WERI-Rb-1 (cell line): ENCODE results near the gene ITGA1.
"Not testable (repeated sequence)": the region's sequence is repeated elsewhere in the genome, so short reads cannot be mapped to it uniquely, and the experiment has no call there.

ENCODE experiments used
- DNase-seq: peaks from one replicate; pipeline ENCODE4 v3.0.0-alpha.2; 2020
- H3K27ac ChIP-seq: fragments of 250-450 bp; sonication (Bioruptor Pico); 2 replicates; pipeline ENCODE4 v1.5.1; 2020; ENCODE audit warnings: mild to moderate bottlenecking, moderate library complexity
- H3K27me3 ChIP-seq: fragments of 250-450 bp; sonication (Bioruptor Pico); 2 replicates; pipeline ENCODE4 v1.5.1; 2021; ENCODE audit warnings: mild to moderate bottlenecking, low read depth, moderate library complexity; ENCODE audit not compliant: insufficient read depth, severe bottlenecking
- H3K36me3 ChIP-seq: fragments of 250-450 bp; sonication (Bioruptor Pico); 2 replicates; pipeline ENCODE4 v1.5.1; 2020; ENCODE audit warnings: mild to moderate bottlenecking, moderate library complexity
- H3K4me3 ChIP-seq: 2 replicates; pipeline ENCODE4 v1.5.1; 2011; ENCODE audit warnings: low read depth, mild to moderate bottlenecking, control low read depth, low read length
- H3K9me3 ChIP-seq: fragments of 250-450 bp; sonication (Bioruptor Pico); 2 replicates; pipeline ENCODE4 v1.5.1; 2021; ENCODE audit warnings: mild to moderate bottlenecking, moderate library complexity; ENCODE audit not compliant: severe bottlenecking
- TF ChIP-seq, protein P1 (sequence below): IDR thresholded peaks from 2 replicates; pipeline ENCODE4 v1.5.1; 2011; ENCODE audit warnings: low read depth, mild to moderate bottlenecking, control low read depth, inconsistent platforms, low read length

Gene ITGA1

DNA sequence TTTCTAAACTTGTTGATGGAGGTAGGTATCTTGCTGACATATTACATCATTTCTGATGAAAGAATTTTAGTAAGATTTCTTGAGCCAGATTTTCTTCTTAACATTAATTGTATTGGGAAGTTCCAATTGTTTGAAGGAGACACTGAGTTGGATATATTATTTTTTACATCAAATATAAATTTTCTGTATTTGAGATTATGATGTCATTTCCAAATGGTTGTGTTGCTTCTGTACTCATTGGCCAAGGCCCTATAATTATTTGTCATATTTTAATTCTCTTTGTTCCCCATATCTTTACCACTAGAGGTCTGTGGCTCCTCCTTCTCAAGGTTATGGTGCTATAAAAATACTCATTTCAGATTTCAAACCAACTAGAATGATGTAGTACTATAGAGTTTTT lies 53.4 kb downstream of the ITGA1 start:
- no peaks in the 10 kb centered on the region for H3K9me3 ChIP-seq
- no peak overlapping the region for H3K4me3 ChIP-seq
- H3K36me3 ChIP-seq: no peaks in the 10 kb centered on the region
- DNase-seq: no peak
- no peak overlapping the region for H3K27ac ChIP-seq
- TF ChIP-seq, protein P1, sequence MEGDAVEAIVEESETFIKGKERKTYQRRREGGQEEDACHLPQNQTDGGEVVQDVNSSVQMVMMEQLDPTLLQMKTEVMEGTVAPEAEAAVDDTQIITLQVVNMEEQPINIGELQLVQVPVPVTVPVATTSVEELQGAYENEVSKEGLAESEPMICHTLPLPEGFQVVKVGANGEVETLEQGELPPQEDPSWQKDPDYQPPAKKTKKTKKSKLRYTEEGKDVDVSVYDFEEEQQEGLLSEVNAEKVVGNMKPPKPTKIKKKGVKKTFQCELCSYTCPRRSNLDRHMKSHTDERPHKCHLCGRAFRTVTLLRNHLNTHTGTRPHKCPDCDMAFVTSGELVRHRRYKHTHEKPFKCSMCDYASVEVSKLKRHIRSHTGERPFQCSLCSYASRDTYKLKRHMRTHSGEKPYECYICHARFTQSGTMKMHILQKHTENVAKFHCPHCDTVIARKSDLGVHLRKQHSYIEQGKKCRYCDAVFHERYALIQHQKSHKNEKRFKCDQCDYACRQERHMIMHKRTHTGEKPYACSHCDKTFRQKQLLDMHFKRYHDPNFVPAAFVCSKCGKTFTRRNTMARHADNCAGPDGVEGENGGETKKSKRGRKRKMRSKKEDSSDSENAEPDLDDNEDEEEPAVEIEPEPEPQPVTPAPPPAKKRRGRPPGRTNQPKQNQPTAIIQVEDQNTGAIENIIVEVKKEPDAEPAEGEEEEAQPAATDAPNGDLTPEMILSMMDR: no peak
- no peaks in the 10 kb centered on the region for H3K27me3 ChIP-seq

DNA sequence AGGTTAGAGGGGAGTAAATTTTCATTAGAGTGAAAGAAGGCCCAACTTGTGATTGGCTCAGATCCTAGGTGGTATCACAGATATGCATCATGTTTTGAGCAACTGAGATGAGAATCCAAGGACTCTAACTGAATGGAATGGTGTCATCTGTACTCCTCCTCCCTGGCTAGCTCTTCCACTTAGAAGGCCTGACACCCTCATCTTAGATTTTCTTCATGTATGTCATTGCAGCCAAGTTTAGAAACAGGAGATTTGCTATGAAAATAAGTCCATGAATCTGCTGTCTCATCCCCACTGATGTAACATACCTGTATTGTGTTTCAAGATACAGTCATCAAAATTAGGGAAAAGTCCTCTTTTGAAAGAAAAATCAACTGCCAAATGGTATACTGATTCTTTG lies 54.4 kb downstream of the ITGA1 start:
- Histone ChIP-seq H3K4me3 (no peak overlapping the region), H3K36me3 (no peaks in the 10 kb centered on the region), H3K27me3 (no peaks in the 10 kb centered on the region), H3K9me3 (no peaks in the 10 kb centered on the region), H3K27ac (no peak overlapping the region)
- DNase-seq: no peak
- TF ChIP-seq, protein P1: no peak

DNA sequence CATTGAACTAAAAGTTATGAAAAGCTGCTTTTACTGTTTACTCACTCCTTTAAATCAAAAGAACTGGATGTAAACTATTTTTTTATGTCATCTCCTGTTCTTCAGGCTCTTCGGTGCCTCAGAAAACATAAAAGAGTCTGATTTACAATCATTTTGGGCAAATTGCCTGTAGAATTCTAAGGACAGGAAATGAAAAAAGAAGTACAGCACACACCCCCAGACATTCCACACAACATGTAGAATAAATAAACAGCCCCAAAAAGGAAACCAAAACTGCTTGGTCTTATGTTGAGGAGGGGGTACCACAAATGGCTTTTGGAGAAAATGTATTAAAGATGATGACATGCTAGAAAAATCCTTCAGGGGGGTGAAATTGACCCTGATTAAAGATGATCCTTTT lies 57.2 kb downstream of the ITGA1 start:
- H3K27me3 ChIP-seq: no peaks in the 10 kb centered on the region
- H3K27ac ChIP-seq: no peak overlapping the region
- TF ChIP-seq, protein P1: no peak

DNA sequence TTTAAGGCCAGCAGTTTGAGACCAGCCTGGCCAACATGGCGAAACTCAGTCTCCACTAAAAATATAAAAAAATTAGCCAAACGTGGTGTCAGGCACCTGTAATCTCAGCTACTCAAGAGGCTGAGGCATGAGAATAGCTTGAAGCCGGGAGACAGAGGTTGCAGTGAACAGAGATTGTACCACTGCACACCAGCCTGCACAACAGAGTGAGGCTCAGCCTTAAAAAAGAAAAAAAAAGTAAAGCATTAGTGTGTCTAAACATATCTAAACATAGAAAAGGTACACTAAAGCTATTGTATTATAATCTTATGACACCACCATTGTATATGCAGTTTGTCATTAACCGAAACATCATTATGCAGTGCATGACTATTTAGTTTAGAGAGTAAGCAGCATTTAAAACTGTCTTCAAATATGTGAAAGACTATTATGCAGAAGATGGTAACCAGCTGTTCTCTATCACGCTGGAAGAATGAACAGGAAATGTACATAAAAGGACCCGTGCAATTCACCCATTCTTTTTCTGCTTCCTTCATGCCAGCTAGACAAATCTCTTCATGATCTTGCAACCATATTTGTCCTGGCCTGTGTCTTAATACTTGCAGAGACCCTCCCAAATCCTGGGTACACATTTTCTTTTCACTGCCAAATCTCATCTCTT lies 58.6 kb downstream of the ITGA1 start:
- Histone ChIP-seq H3K36me3 (no peaks in the 10 kb centered on the region), H3K27ac (no peak overlapping the region), H3K27me3 (no peaks in the 10 kb centered on the region), H3K4me3 (no peak overlapping the region), H3K9me3 (no peaks in the 10 kb centered on the region)
- TF ChIP-seq, protein P1: no peak
- no peak for DNase-seq

More for the DNA sequence above, 57.2 kb downstream of the ITGA1 start:
- DNase-seq: no peak
- H3K4me3 ChIP-seq: no peak overlapping the region
- H3K36me3 ChIP-seq: no peaks in the 10 kb centered on the region
- no peaks in the 10 kb centered on the region for H3K9me3 ChIP-seq

DNA sequence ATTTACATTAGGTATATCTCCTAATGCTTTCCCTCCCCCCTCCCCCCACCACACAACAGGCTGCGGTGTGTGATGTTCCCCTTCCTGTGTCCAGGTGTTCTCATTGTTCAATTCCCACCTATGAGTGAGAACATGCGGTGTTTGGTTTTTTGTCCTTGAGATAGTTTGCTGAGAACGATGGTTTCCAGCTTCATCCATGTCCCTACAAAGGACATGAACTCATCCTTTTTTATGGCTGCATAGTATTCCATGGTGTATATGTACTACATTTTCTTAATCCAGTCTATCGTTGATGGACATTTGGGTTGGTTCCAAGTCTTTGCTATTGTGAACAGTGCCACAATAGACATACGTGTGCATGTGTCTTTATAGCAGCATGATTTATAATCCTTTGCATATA lies 61.0 kb downstream of the ITGA1 start:
- not testable (repeated sequence) for H3K9me3 ChIP-seq, H3K36me3 ChIP-seq, H3K27ac ChIP-seq, DNase-seq, H3K4me3 ChIP-seq, H3K27me3 ChIP-seq

DNA sequence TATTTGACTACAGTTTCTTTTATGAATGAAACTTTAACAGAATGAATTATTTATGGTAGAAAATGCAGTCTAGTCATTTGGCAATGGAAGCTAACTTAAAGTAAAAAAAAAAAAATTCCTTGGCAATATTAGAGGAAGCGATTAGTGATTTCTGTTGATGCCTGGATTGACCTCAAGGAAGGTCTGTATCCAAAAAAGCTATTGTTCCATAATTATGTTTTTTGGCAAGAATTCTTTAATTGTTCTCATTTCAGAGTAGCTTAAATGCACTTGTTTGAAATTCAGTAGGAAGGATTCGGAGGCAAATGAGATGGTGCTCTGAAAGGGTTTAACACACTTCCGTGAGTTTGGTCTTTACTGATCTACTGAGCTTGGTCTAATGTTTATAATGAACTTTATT lies 61.8 kb downstream of the ITGA1 start:
- Histone ChIP-seq H3K36me3 (no peaks in the 10 kb centered on the region), H3K27ac (no peak overlapping the region), H3K4me3 (no peak overlapping the region), H3K27me3 (no peaks in the 10 kb centered on the region), H3K9me3 (no peaks in the 10 kb centered on the region)
- TF ChIP-seq, protein P1: no peak
- DNase-seq: no peak
